HG03103 (cell line): Measurements from ENCODE around the gene FLVCR1.

Source experiments
- ATAC-seq: cut with Tn5 transposase; IDR thresholded peaks from one replicate; pipeline ENCODE4 v1.9.1; 2021; ENCODE audit warnings: low read depth; ENCODE audit not compliant: unreplicated experiment

FLVCR1 gene

DNA sequence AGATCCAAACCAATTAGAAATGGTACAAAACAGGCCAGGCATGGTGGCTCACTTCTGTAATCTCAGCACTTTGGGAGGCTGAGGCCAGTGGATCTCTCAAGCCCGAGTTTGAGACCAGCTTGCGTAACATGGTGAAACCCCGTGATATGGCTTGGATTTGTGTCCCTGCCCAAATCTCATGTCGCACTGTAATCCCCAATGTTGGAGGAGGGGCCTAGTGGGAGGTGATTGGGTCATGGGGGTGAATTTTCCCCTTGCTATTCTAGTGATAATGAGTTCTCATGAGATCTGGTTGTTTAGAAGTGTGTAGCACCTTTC is 85.3 kb downstream of the FLVCR1 start:
- ATAC-seq: no peak

DNA sequence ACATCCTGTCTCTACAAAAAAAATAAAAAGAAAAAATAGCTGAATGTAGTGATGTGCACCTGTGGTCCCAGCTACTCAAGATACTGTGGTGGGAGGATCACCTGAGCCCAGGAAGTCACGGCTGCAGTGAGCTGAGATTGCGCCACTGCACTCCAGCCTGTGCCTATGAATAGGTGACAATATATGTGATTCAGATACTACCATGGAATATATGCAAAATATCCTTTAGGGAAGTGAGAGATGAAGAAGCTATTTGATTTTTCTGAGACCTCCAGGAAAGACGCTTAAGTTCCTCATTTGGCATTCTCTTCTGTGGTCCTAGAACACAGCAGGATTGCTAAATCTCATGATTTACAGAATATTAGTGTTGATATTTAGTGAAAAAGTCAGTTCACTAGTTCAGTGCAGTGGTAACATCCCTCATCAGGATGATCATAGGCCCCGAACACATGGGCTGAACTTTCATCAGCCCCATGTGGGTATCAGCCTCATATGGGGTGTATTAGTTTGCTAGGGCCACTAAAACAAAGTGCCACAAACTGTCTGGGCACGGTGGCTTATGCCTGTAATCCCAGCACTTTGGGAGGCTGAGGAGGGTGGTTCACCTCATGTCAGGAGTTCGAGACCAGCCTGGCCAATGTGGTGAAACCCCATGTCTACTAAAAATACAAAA is 86.3 kb downstream of the FLVCR1 start:
- no peak for ATAC-seq

DNA sequence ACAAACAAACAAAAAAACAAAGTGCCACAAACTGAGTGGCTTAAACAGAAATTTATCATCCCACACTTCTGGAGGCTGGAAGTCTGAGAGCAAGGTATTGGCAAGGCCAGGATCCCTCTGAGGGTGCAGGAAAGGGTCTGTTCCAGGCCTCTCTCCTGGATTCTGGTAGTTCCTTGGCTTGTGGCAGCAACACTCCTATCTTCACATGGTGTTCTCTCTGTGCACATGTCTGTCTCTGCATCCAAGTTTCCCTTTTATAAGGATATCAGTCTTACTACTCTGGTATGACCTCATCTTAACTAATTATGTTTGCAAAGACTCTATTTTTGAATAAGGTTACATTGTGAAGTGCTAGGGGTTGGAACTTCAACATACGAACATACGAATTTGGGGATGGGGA is 87.0 kb downstream of the FLVCR1 start:
- no peak for ATAC-seq

DNA sequence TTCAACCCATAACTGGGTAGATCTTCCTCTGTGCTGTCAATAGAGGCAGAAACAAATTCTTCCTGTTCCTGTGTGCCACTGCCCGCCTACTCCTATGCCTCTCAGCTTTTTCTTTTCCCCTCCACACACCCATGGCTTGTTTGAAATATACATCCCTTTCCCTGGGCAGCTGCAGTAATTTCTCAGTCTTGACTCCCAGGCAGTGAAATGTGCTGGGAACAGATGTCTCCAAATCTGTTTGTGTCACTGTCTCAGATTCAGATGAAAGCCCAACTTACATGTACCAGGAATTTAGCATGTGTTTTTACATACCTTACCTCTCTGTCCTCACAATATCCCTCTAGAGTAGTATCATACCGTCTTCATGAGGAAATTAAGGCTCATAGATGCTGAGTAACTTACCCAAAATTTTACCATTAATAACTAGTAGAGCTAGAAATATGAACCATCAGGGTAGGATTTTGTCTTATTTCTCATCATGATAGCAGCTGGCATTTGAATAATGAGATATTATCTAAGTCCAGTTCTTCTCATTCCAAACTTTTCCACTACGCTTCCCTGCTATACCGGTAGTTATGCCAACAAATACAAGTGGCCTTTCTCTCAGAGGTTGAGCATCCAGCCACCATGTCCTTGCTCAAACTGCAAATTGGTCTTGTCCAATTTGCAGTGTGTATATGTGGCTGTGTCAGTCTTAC is 87.5 kb downstream of the FLVCR1 start:
- ATAC-seq: no peak

DNA sequence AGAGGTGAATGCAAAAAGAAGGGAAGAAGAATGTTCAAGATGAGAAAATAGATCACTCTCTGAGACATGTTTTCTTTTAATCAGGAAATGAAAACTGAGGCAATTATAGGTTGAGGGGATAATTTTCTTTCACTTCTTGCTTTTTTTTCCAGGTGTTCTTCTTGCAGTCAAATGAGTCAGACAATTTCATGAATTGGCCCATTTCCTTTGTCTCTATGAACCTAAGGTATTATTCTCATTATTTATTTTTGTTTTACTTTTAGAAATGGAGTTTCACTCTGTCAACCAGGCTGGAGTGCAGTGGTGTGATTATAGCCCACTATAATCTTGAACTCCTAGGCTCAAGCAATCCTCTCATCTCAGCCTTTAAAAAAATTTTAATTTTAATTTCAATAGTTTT is 88.8 kb downstream of the FLVCR1 start:
- ATAC-seq: no peak
